HG02870 (cell line): Measurements from ENCODE around the gene HEPACAM2.
A peak's percentile ranks its signal among the peaks of the same experiment; 100 is the strongest.

ENCODE experiments used
- ATAC-seq: cut with Tn5 transposase; IDR thresholded peaks from one replicate; pipeline ENCODE4 v1.9.1; 2021; ENCODE audit warnings: mild to moderate bottlenecking, moderate library complexity; ENCODE audit not compliant: unreplicated experiment

Gene HEPACAM2

GRCh38 chr7:93203496-93203895, 22.8 kb downstream of the HEPACAM2 start:
- no peak for ATAC-seq

- ATAC-seq = no peak
Observed at GRCh38 chr7:93202594-93203250, 23.5 kb downstream of the HEPACAM2 start.

GRCh38 chr7:93198472-93198871, 27.8 kb downstream of the HEPACAM2 start:
- no peak for ATAC-seq

- no peak for ATAC-seq
Observed at GRCh38 chr7:93196336-93196735, 29.9 kb downstream of the HEPACAM2 start.

- ATAC-seq = no peak
Observed at GRCh38 chr7:93194386-93194785, 31.9 kb downstream of the HEPACAM2 start.

GRCh38 chr7:93188870-93189634, 37.2 kb downstream of the HEPACAM2 start:
- no peak for ATAC-seq

DNA sequence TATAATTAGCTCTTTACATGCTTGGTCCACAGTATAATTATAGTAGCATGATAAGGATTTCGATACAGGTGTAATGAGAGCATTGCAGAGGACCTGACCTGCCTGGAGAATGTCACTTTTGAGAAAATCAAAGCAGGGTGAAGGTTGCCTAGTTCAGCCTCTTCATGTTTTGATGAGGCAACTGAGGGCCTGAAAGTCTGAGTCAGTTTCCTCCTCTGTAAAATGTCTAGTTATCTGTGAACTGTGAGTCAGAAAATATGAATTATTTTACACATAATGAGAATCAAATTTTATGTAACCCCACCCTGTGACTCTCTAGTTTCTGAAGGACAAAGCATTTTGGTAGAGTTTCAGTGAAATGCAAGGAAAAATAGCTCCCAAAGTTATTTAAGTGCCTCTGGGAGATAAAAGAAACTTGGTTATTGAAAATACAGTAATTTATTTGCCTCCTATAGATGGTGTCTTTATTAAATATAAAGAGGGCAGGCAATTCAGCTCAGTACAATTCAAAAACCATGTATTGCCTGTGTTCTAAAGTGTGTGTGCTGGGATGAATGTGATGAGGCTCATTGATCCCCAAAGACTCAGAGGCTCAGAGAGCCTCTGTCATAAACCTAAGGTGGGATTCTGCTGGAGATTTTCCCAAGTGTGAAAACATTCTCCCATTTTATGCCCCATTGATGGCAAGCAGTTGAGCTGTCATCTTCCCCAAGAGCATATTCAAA, 40.8 kb downstream of the HEPACAM2 start:
- no peak for ATAC-seq

DNA sequence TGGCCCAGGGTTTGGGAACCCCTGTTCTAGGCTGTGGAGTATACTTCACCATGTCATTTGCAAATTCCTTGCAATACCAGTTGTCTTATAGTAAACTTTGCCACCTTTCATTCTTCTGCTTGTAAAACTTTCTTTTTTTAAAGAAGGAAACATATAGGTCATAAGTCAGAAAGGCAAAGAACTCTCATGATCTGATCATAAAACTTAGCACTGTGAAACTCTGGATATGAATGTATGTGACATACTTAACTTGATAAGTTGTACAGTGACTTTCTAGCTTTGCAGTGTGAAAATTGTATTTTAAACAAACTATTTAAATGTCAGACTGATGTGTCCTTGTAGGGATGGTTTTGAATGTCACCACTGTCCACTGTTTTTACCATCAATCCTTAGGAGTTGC, 47.1 kb downstream of the HEPACAM2 start:
- ATAC-seq = no peak

DNA sequence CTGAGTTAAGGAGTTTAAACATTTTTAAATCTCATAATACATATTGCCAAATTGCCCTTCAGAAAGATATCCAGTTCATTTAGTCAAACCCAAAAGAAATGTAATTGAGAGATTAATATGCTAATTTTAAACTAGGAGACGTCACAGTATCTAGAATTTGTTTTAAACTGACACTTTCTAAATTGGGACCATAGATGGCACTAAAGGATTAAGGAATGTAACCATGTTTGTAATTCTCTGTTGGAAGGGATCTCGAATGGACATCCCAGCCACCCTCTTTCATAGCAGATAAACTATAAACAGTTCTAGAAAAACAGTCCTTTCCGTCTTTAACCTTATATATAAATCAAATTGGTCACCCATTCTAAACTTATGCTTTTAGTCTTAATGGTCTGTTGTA, 48.1 kb downstream of the HEPACAM2 start:
- ATAC-seq = no peak

- ATAC-seq = no peak
Observed at GRCh38 chr7:93176992-93177580, 49.2 kb downstream of the HEPACAM2 start.

DNA sequence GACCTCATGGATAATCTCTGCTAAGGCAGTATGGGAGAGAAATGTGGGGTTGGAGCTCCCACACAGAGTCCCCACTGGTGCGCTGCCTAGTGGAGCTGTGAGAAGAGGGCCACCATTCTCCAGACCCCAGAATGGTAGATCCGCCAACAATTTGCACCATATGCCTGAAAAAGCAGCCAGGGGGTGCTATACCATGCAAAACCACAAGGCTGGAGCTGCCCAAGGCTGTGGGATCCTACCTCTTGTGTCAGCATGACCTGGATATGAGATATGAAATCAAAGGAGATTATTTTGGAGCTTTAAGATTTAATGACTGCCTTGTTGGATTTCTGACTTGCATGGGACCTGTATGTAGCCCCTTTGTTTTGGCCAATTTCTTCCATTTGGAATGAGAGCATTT, 51.0 kb downstream of the HEPACAM2 start:
- no peak for ATAC-seq

GRCh38 chr7:93172683-93173082, 53.6 kb downstream of the HEPACAM2 start:
- ATAC-seq = no peak

DNA sequence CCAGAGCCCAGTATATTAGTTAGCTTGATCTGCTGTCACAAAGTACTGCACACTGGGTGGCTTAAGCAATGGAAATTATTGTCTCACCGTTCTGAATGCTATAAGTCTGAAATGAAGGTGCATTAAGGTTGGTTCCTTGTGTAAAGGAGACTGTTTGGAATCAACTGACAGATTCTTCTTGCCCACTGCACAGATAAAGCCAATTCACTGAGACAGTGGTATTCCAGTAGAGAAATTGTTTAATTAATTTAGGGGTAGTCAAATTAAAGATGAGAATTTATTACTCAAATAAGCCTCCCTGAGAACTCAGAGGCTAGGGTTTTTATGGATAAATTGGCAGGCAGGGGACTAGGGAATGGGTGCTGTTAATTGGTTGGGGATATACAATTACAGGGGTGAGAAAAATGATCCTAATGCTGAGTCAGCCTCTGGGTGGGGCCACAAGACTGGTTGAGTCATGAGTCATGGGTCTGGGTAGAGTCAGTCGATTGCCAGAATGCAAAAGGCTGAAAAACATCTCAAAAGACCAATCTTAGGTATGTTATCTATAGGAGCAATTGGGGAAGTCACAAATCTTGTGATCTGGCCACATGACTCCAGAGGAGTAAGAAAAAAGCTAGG, 54.6 kb downstream of the HEPACAM2 start:
- ATAC-seq = no peak

GRCh38 chr7:93165447-93165846, 60.8 kb downstream of the HEPACAM2 start:
- peak; percentile 100 for ATAC-seq

DNA sequence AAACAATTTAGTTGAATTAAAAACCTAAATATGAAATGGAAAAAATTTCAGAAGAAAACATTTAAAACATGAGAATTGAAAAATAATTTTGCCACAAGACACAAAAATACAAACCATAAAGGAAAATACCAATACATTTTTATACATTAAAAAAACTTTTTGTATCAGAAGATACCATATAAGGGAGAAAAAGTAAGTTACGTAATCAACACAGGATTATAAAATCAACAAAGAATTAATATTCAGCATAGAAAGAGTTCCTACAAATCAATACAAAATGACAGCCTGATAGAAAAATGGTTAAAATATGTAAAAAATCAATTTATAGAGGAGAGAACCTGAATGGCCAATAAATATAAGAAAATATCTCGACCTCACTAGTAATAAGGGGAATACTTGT, 61.5 kb downstream of the HEPACAM2 start:
- ATAC-seq = no peak

DNA sequence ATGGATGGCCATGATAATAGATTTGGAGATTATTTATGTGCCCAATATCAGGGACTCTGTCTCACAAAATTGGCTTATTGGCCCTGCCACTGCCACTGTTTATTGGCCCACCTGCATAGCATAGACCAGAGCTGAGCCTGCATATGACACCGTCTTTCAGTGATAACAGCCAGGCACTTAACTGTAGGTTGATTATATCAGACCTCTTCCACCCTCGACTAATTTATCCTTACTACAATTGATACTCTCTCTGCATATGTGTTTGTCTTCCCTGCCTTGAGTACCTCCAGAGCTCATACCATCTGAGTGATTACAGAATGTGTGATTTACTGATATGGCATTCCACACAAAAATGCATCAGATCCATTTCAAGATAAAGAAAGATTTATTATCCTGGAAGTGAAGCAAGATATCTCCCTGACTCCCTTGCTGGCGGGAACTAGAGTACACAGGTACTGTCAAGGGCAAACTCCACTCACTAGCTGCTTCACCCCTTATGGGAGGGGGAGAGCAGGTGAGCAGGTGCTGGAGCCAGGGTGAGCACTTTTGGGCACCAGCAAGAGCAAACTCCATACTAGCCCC, 65.0 kb downstream of the HEPACAM2 start:
- ATAC-seq = no peak

DNA sequence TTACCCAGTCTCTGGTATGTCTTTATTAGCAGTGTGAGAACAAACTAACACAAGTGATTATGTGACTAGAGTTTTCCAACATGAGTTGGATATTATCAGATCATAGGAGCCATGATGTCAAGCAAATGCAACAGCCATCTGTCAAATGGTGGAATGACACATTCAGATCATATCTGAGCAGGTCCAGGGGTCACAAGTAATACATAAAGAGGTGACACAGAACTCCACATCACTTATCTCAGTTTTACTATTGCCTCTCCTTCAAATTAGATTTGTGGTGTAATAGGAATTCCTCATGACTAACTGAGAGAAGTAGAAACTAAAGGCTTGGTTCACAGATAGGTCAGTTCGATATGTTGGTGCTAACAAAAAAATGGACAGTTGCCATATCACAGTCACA, 65.9 kb downstream of the HEPACAM2 start:
- no peak for ATAC-seq

GRCh38 chr7:93159490-93159889, 66.8 kb downstream of the HEPACAM2 start:
- ATAC-seq = no peak

- no peak for ATAC-seq
Observed at GRCh38 chr7:93156884-93157283, 69.4 kb downstream of the HEPACAM2 start.

DNA sequence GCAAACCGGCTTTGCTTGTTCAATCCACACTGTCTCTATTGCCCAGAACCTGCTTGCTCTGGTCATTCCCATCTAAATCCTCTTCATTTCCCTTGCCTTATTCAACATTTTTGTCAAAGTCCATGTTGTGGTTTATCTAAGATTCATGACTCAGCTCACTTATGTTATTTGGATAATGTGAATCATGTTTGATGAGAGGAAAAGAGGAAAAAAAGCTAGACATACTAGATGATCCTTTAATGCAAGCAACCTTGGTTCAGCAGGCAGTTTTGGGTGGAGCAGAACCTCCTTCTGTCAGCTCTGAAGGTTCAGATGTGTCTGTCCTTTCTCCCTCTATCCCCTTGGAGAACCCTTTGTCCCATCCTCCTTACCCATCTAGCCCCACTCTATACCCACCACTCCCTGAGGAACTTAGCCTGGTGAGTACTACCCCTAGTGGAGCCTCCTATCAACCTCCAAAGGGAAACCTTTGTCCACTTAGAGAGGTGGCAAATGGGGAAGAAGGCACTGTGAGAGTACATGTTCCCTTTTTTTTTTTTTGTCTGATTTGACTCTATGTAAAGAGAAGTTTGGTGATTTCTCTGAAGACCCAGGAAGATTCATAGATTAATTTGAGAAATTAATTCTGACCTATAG, 76.0 kb downstream of the HEPACAM2 start:
- ATAC-seq = no peak
